OCI-LY7 (cell line): ENCODE measurements around the gene SYCP2.

Experiments
- CTCF ChIP-seq: fragments of 200-600 bp; sonication (generic); conservative IDR thresholded peaks from 2 replicates; pipeline ENCODE4 v1.5.1; 2014; ENCODE audit warnings: mild to moderate bottlenecking, antibody characterized with exemption, low read length, moderate library complexity, mixed read lengths
- EZH2phosphoT487 ChIP-seq: fragments of 200-600 bp; sonication (generic); IDR thresholded peaks from 2 replicates; pipeline ENCODE4 v1.6.1; 2018; ENCODE audit warnings: low read depth, borderline replicate concordance, mild to moderate bottlenecking, mixed run types, antibody characterized with exemption, low read length, moderate library complexity, mixed read lengths

DNA sequence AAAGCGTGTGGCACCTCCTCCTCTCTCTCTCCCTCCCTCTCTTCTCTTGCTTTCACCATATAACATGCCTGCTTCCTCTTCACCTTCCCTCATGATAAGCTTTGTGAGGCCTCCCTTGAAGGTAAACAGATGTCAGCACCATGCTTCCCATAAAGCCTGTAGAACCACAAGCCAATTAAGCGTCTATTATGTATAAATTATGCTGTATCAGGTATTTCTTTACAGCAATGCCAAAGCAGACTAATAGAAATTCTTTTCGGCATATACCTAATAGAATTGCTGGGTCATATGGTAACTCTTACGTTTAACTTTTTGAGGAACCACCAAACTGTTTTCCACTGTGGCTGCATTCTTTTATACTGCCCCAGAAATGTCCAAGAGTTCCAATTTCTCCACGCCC, 75.0 kb downstream of the SYCP2 start:
- TF ChIP-seq CTCF (no peak), EZH2phosphoT487 (no peak)
